Chondrocyte (in vitro differentiated cells): ENCODE measurements around the gene LMOD3. TPM values are rescaled to one million over a fixed set of nuclear protein-coding genes. Genes with fewer than 3 reads are reported as not detected.

Source experiments
- DNase-seq: peaks from one replicate; pipeline ENCODE4 v3.0.0; 2021; ENCODE audit warnings: mixed read lengths, low spot score
- H3K27ac Mint-ChIP-seq: one replicate; pipeline ENCODE4 v1.8.0; 2021; ENCODE audit warnings: mild to moderate bottlenecking, moderate library complexity, mixed read lengths; ENCODE audit not compliant: unreplicated experiment
- H3K27me3 Mint-ChIP-seq: 2 replicates; pipeline ENCODE4 v1.8.0; 2021; ENCODE audit warnings: low read depth, mixed read lengths
- H3K36me3 Mint-ChIP-seq: 2 replicates; pipeline ENCODE4 v1.8.0; 2021; ENCODE audit warnings: low read depth, mixed read lengths
- H3K4me1 Mint-ChIP-seq: 2 replicates; pipeline ENCODE4 v1.8.0; 2021; ENCODE audit warnings: low read depth, mild to moderate bottlenecking, mixed read lengths
- H3K4me3 Mint-ChIP-seq: one replicate; pipeline ENCODE4 v1.8.0; 2021; ENCODE audit warnings: mild to moderate bottlenecking, moderate library complexity, mixed read lengths; ENCODE audit not compliant: unreplicated experiment
- H3K9me3 Mint-ChIP-seq: 2 replicates; pipeline ENCODE4 v1.8.0; 2021; ENCODE audit warnings: low read depth, mixed read lengths
- CTCF ChIP-seq: fragments of 200-600 bp; sonication (generic); IDR thresholded peaks from 2 replicates; pipeline ENCODE4 v1.5.0; 2021; ENCODE audit warnings: antibody characterized with exemption, mild to moderate bottlenecking, moderate library complexity
- total RNA-seq: library from RNA; stranded (reverse); gene quantifications from 3 replicates; pipeline ENCODE4 v1.2.1, GENCODE V29; 2021

The LMOD3 gene
- total RNA-seq, 1 donor from 2014 or later = not detected

- Mint-ChIP-seq H3K36me3 (peaks cover 21% of the 10 kb centered on the region), H3K27me3 (no peaks in the 10 kb centered on the region), H3K4me1 (peaks cover 5% of the 10 kb centered on the region), H3K4me3 (no peak overlapping the region), H3K27ac (no peak overlapping the region), H3K9me3 (no peaks in the 10 kb centered on the region)
- no peak for DNase-seq
- TF ChIP-seq CTCF = no peak
Observed at GRCh38 chr3:69107841-69108240, 14.6 kb downstream of the LMOD3 start.

DNA sequence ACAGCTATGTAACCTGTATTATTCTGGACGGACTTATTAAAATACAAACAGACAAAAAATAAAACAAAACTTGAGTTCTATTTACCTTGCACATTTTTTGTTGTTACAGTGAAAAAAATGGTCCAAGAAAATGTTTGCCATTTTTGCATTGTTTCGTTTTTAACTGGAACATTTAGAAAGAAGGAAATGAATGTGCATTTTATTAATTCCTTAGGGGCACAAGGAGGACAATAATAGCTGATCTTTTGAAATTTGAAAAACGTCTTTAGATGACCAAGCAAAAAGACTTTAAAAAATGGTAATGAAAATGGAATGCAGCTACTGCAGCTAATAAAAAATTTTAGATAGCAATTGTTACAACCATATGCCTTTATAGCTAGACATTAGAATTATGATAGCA is 17.1 kb downstream of the LMOD3 start:
- DNase-seq = no peak
- H3K27ac Mint-ChIP-seq = no peak overlapping the region
- no peak for TF ChIP-seq CTCF
- H3K27me3 Mint-ChIP-seq = no peaks in the 10 kb centered on the region
- no peaks in the 10 kb centered on the region for H3K9me3 Mint-ChIP-seq
- H3K4me1 Mint-ChIP-seq = peaks cover 5% of the 10 kb centered on the region
- no peak overlapping the region for H3K4me3 Mint-ChIP-seq
- peaks cover 26% of the 10 kb centered on the region for H3K36me3 Mint-ChIP-seq

DNA sequence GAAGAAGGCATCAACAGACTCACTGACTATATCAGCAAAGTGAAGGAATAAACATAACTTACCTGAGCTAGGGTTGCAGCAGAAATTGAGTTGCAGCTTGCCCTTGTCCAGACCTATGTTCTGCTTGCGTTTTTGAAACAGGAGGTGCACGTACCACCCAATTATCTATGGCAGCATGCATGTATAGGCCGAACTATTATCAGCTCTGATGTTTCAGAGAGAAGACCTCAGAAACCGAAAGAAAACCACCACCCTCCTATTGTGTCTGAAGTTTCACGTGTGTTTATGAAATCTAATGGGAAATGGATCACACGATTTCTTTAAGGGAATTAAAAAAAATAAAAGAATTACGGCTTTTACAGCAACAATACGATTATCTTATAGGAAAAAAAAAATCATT is 17.8 kb downstream of the LMOD3 start:
- H3K27ac Mint-ChIP-seq = no peak overlapping the region
- H3K4me3 Mint-ChIP-seq = no peak overlapping the region
- TF ChIP-seq CTCF = no peak
- DNase-seq = no peak
- H3K27me3 Mint-ChIP-seq = no peaks in the 10 kb centered on the region
- peaks cover 26% of the 10 kb centered on the region for H3K36me3 Mint-ChIP-seq
- peaks cover 5% of the 10 kb centered on the region for H3K4me1 Mint-ChIP-seq
- H3K9me3 Mint-ChIP-seq = no peaks in the 10 kb centered on the region

- Mint-ChIP-seq H3K4me3 (no peak overlapping the region), H3K9me3 (no peaks in the 10 kb centered on the region), H3K36me3 (peaks cover 26% of the 10 kb centered on the region), H3K27me3 (no peaks in the 10 kb centered on the region), H3K4me1 (peaks cover 5% of the 10 kb centered on the region), H3K27ac (no peak overlapping the region)
- DNase-seq = no peak
- TF ChIP-seq CTCF = no peak
Observed at GRCh38 chr3:69103123-69103522, 19.3 kb downstream of the LMOD3 start.

- Mint-ChIP-seq H3K4me1 (peaks cover 9% of the 10 kb centered on the region), H3K27me3 (no peaks in the 10 kb centered on the region), H3K36me3 (peaks cover 29% of the 10 kb centered on the region), H3K9me3 (no peaks in the 10 kb centered on the region), H3K4me3 (no peak overlapping the region), H3K27ac (no peak overlapping the region)
- DNase-seq = no peak
- TF ChIP-seq CTCF = no peak
Observed at GRCh38 chr3:69102384-69102783, 20.0 kb downstream of the LMOD3 start.
